Common myeloid progenitor, CD34-positive (primary cell): ENCODE data around the gene MAGEA4.
A peak's percentile ranks its signal among the peaks of the same experiment; 100 is the strongest.

Source experiments
- CTCF ChIA-PET: fragments of 350-600 bp; sonication (Branson Sonifier 250); formaldehyde crosslinking; loops from one replicate; lab custom pipeline; 2021; ENCODE audit warnings: antibody characterized with exemption; lab: Charles Lee
- POLR2A ChIA-PET: fragments of 350-600 bp; sonication (Branson Sonifier 250); formaldehyde crosslinking; loops from one replicate; lab custom pipeline; 2021; ENCODE audit warnings: antibody characterized with exemption; lab: Charles Lee
- DNase-seq, 3 donors: peaks; one replicate each; pipeline versions ENCODE4 v3.0.0 to v3.0.0-alpha.2; 2013
- H3K27ac ChIP-seq, 2 experiments: 1 replicate in 1 of 2; 2 replicates in 1 of 2; pipeline ENCODE4 v1.7.0; 2013; ENCODE audit warnings: inconsistent platforms in 2 of 2, low read length in 2 of 2, mild to moderate bottlenecking in 2 of 2, low read depth in 1 of 2, moderate library complexity in 1 of 2; ENCODE audit not compliant: severe bottlenecking in 2 of 2, insufficient read depth in 1 of 2, poor library complexity in 1 of 2
- H3K27me3 ChIP-seq, 5 experiments: replicated peaks in 2 of 5; 1 replicate in 3 of 5; 2 replicates in 2 of 5; pipeline versions ENCODE4 v1.6.1 to v1.7.0; 2013; ENCODE audit warnings: low read length in 4 of 5, mild to moderate bottlenecking in 2 of 5, moderate library complexity in 2 of 5, inconsistent platforms in 1 of 5; ENCODE audit not compliant: insufficient read depth in 5 of 5, control insufficient read depth in 4 of 5
- H3K36me3 ChIP-seq, 4 experiments: 1 replicate in 2 of 4; 2 replicates in 2 of 4; pipeline versions ENCODE4 v1.6.1 to v1.7.0; 2013; ENCODE audit warnings: low read length in 3 of 4, control low read depth in 1 of 4, mild to moderate bottlenecking in 1 of 4; ENCODE audit not compliant: control insufficient read depth in 4 of 4, insufficient read depth in 4 of 4
- H3K4me1 ChIP-seq, 4 experiments: 1 replicate in 3 of 4; 2 replicates in 1 of 4; pipeline versions ENCODE4 v1.6.1 to v1.7.1; 2013; ENCODE audit warnings: low read length in 3 of 4, mild to moderate bottlenecking in 3 of 4, control low read depth in 1 of 4, inconsistent platforms in 1 of 4, moderate library complexity in 1 of 4; ENCODE audit not compliant: control insufficient read depth in 4 of 4, insufficient read depth in 4 of 4; ENCODE audit errors: control extremely low read depth in 1 of 4
- H3K4me3 ChIP-seq, 7 experiments: 1 replicate in 4 of 7; 2 replicates in 3 of 7; pipeline versions ENCODE4 v1.5.1 to v1.7.0; 2013; ENCODE audit warnings: mild to moderate bottlenecking in 7 of 7, low read length in 6 of 7, moderate library complexity in 6 of 7, inconsistent platforms in 2 of 7, low read depth in 2 of 7, control low read depth in 1 of 7; ENCODE audit not compliant: insufficient read depth in 4 of 7, control insufficient read depth in 1 of 7; ENCODE audit errors: extremely low read depth in 1 of 7
- H3K9me3 ChIP-seq, 5 experiments: 1 replicate in 4 of 5; 2 replicates in 1 of 5; pipeline versions ENCODE4 v1.6.1 to v1.7.1; 2013; ENCODE audit warnings: low read length in 4 of 5, mild to moderate bottlenecking in 2 of 5, inconsistent platforms in 1 of 5, low read depth in 1 of 5, moderate library complexity in 1 of 5; ENCODE audit not compliant: control insufficient read depth in 4 of 5, insufficient read depth in 2 of 5; ENCODE audit errors: control extremely low read depth in 1 of 5
- WGBS: methylation state at CpG from one replicate; pipeline ENCODE4 v1.1.5; 2013; ENCODE audit not compliant: insufficient coverage; 5-methylcytosine and 5-hydroxymethylcytosine counted together

The MAGEA4 gene

DNA sequence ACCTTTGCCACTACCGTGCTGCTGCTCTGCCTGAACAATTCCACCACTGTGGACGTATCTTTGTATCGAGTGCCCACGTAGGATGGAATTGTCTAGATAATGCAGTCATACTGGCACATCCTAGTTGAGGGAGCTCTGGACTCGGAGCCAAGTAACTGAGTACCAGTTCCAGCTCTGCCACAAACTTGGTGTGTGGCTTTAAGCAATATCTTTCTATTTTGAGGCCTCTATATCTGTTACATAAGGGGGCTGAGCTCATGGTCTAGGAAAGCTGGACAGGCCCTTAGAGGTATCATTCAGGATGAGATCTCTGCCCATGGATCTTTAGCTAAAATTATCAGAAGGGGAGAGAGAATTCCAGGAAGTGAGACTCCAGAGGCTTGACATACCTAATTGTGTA is 49.3 kb downstream of the MAGEA4 start:
- Histone ChIP-seq H3K9me3 (no peaks in the 10 kb centered on the region), H3K27me3 (no peaks in the 10 kb centered on the region), H3K36me3 (no peaks in the 10 kb centered on the region), H3K4me1 (no peaks in the 10 kb centered on the region), H3K27ac (no peak overlapping the region), H3K4me3 (no peak overlapping the region)
- WGBS, result 87% methylated on average over 5 of the region's 5 CpGs
- POLR2A ChIA-PET, result no interaction called here
- DNase-seq, result no peak
- CTCF ChIA-PET, result no interaction called here

DNA sequence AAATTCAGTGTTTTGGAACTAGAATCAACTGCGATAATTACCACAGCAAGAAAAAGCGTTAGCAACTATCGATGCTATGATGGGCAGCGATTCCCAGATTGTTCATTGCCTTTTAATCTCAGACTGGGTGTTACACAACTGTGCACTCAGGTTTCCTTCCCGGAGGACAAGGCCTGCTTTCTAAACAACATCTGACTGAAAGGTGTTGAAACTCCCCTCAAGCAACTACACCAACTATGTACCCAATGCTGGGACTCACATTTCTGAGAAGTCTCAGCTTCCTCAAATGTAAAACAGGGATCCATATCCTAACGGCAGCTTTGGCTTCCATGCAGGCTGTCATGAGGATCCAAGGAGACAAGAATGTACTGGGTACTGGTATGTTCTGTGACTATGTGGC is 53.5 kb downstream of the MAGEA4 start:
- Histone ChIP-seq H3K27ac (no peak overlapping the region), H3K4me3 (no peak overlapping the region), H3K9me3 (peaks cover 0 to 2% (median 0%) of the 10 kb centered on the region in 5 experiments), H3K27me3 (peaks cover 0 to 5% (median 0%) of the 10 kb centered on the region in 5 experiments), H3K36me3 (no peaks in the 10 kb centered on the region), H3K4me1 (no peaks in the 10 kb centered on the region)
- POLR2A ChIA-PET, result no interaction called here
- no peak for DNase-seq
- CTCF ChIA-PET, result no interaction called here
- WGBS, result 95% methylated on average over 4 of the region's 6 CpGs

DNA sequence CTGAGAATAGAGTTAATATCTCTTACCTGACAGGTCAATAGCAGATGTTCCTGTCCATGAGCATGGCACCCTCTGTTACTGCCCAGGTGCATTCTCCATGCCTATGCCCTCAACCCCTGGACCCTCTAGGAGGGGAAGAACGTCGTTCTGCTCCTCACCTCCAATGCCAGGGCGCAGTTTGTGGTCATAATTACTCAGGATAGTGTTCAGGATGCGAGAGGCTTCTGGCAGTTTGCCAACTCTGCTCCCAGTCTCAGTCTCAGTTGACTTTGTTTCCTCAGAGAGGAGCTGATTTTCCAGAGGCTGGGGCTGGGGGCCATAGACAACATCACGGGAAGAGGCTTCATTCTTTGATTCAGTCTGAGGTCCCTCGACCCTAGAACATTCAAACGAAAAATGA is 57.3 kb downstream of the MAGEA4 start:
- H3K4me1 ChIP-seq, result peaks cover 0 to 3% (median 0%) of the 10 kb centered on the region in 4 experiments
- no peaks in the 10 kb centered on the region for H3K36me3 ChIP-seq
- no peak for DNase-seq
- H3K27me3 ChIP-seq, result peaks cover 0 to 26% (median 6%) of the 10 kb centered on the region in 5 experiments
- 69% methylated on average over 2 of the region's 7 CpGs for WGBS
- POLR2A ChIA-PET, result no interaction called here
- H3K9me3 ChIP-seq, result peaks cover 0 to 3% (median 0%) of the 10 kb centered on the region in 5 experiments
- no peak overlapping the region for H3K4me3 ChIP-seq
- CTCF ChIA-PET, result no interaction called here
- H3K27ac ChIP-seq, result no peak overlapping the region

GRCh38 chrX:151970661-151971060 is 58.0 kb downstream of the MAGEA4 start:
- POLR2A ChIA-PET, result no interaction called here
- CTCF ChIA-PET, result no interaction called here
- Histone ChIP-seq H3K27me3 (peaks cover 0 to 32% (median 10%) of the 10 kb centered on the region in 5 experiments), H3K4me3 (no peak overlapping the region), H3K4me1 (peaks cover 0 to 3% (median 0%) of the 10 kb centered on the region in 4 experiments), H3K27ac (no peak overlapping the region), H3K9me3 (peaks cover 0 to 4% (median 0%) of the 10 kb centered on the region in 5 experiments), H3K36me3 (no peaks in the 10 kb centered on the region)
- DNase-seq, result no peak
- WGBS, result 98% methylated on average over 4 of the region's 6 CpGs

GRCh38 chrX:151973060-151973661 is 60.5 kb downstream of the MAGEA4 start:
- ChIA-PET CTCF (no interaction called here), POLR2A (no interaction called here)
- Histone ChIP-seq H3K27ac (peak overlapping the region in 1 of 2 experiments; percentile 10), H3K4me1 (peaks cover 0 to 3% (median 0%) of the 10 kb centered on the region in 4 experiments), H3K36me3 (no peaks in the 10 kb centered on the region), H3K4me3 (no peak overlapping the region), H3K9me3 (peaks cover 0 to 4% (median 0%) of the 10 kb centered on the region in 5 experiments), H3K27me3 (peaks cover 3 to 48% (median 12%) of the 10 kb centered on the region in 5 experiments)
- DNase-seq, result no peak
- WGBS, result 75% methylated on average over 1 of the region's 4 CpGs

- Histone ChIP-seq H3K9me3 (peaks cover 0 to 2% (median 0%) of the 10 kb centered on the region in 5 experiments), H3K27ac (peak overlapping the region in 1 of 2 experiments; percentile 10), H3K4me1 (peaks cover 0 to 3% (median 0%) of the 10 kb centered on the region in 4 experiments), H3K27me3 (peaks cover 3 to 48% (median 12%) of the 10 kb centered on the region in 5 experiments), H3K4me3 (no peak overlapping the region), H3K36me3 (no peaks in the 10 kb centered on the region)
- 40% methylated on average over 21 of the region's 21 CpGs for WGBS
- DNase-seq, result no peak
- ChIA-PET POLR2A (no interaction called here), CTCF (no interaction called here)
Observed at GRCh38 chrX:151973851-151974335, 61.2 kb downstream of the MAGEA4 start.
